Gastrocnemius medialis (tissue), 4 donors: ENCODE measurements around the gene CHI3L1. TPM values are rescaled to one million over a fixed set of nuclear protein-coding genes. Genes with fewer than 3 reads are reported as not detected.

Source experiments
- ATAC-seq, 2 donors: fragments of 150-250 bp; one replicate each; pipeline ENCODE4 v1.9.1; 2016
- DNase-seq, 2 donors: peaks; one replicate each; pipeline ENCODE4 v3.0.0-alpha.2; 2019
- H3K27ac ChIP-seq, 4 donors: fragments of 200-600 bp; sonication (generic); 1 replicate in 1 of 4; 2 replicates in 3 of 4; pipeline ENCODE4 v1.5.1; 2016 to 2018; ENCODE audit warnings: mild to moderate bottlenecking in 2 of 4, moderate library complexity in 1 of 4
- H3K27me3 ChIP-seq, 3 donors: fragments of 200-600 bp; sonication (generic) in 2 of 3; 1 replicate in 1 of 3; 2 replicates in 2 of 3; pipeline versions ENCODE4 v1.5.1 to v1.6.0; 2016 to 2019; ENCODE audit warnings: mild to moderate bottlenecking in 1 of 3, moderate library complexity in 1 of 3
- H3K36me3 ChIP-seq, 2 donors: fragments of 200-600 bp; sonication (generic) in 1 of 2; one replicate each; pipeline ENCODE4 v1.5.1; 2017 to 2018
- H3K4me1 ChIP-seq, 2 donors: fragments of 200-600 bp; sonication (generic) in 1 of 2; one replicate each; pipeline ENCODE4 v1.5.1; 2016 to 2017; ENCODE audit warnings: mild to moderate bottlenecking in 2 of 2
- H3K4me3 ChIP-seq, 4 donors: fragments of 200-600 bp; sonication (generic) in 3 of 4; 1 replicate in 1 of 4; 2 replicates in 3 of 4; pipeline ENCODE4 v1.5.1; 2016 to 2019; ENCODE audit warnings: mild to moderate bottlenecking in 2 of 4
- H3K9me3 ChIP-seq, 3 donors: fragments of 200-600 bp; sonication (generic) in 2 of 3; 1 replicate in 1 of 3; 2 replicates in 2 of 3; pipeline ENCODE4 v1.5.1; 2016 to 2019
- POLR2A ChIP-seq, 2 donors: fragments of 450-650 bp; IDR thresholded peaks; one replicate each; pipeline ENCODE4 v1.6.1; 2017; ENCODE audit warnings: antibody characterized with exemption in 2 of 2, mild to moderate bottlenecking in 2 of 2, moderate library complexity in 2 of 2
- in situ Hi-C, 4 donors: fragments of 200-750 bp; cut with MboI; loops; one replicate each; pipeline versions ENCODE4 v1.15.0 to v1.8.0; 2017; ENCODE audit warnings: low sequenced_read_pairs in 4 of 4
- intact Hi-C: fragments of 100-400 bp; cut with DNase I; formaldehyde crosslinking; loops from one replicate; pipeline ENCODE4 v1.15.1; 2023; ENCODE audit warnings: low total_unique reads
- total RNA-seq, 4 donors: library from RNA; depleted of rRNA; stranded (reverse); fragments of >200 nt; gene quantifications; one replicate each; pipeline versions ENCODE4 v1.1.0 to v1.2.3, GENCODE V29; 2016
- TF ChIP-seq, protein P1 (sequence below), 5 experiments: fragments of 450-650 bp in 3 of 5; fragments of 200-600 bp in 2 of 5; sonication (generic) in 2 of 5; IDR thresholded peaks in 4 of 5; conservative IDR thresholded peaks in 1 of 5; 1 replicate in 4 of 5; 2 replicates in 1 of 5; pipeline ENCODE4 v1.5.1; 2016 to 2019; ENCODE audit warnings: antibody characterized with exemption in 5 of 5, mild to moderate bottlenecking in 3 of 5, moderate library complexity in 3 of 5

CHI3L1 gene
- total RNA-seq, 4 donors from 2014 or later, result 4.0 to 19.7 (median 9.9) TPM

DNA sequence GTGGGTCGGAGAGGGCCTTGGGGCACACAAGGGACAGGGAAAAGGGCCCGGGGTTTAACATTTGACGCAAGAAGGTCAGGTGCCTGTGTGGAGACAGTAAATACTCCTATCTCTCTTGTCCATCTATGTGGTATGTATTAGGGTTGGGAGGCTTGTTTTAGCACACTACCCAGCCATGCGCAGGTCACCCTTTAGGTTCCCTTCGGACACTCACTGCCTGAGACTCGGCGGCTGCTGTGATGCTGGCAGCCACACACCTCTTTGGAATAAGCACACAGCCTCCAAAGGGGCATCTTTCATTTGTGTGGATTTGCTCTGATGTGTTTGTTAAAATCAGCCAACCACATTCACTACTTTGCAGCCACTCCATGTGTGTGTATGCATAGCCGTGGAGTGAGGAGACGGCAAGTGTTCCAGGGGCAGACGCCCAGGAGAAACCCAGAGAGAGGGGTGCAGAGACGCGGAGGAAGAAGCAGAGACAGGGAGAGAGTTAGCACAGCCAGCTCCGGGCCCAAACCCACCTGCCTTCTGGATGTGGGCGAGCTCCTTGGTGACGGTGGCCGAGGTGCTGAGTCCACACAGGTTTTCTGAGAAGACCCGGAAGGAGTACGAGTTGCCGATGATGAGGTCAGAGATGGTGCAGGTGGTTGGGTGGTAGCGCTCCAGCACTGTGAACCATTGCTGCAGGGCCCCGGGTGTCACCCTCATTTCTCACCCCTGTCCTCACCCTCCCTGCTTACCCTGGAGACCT, 16.6 kb downstream of the CHI3L1 start:
- Histone ChIP-seq H3K27ac (no peak overlapping the region), H3K36me3 (no peaks in the 10 kb centered on the region), H3K4me1 (peaks cover 14 to 24% of the 10 kb centered on the region in 2 donors), H3K9me3 (no peaks in the 10 kb centered on the region), H3K4me3 (no peak overlapping the region), H3K27me3 (no peaks in the 10 kb centered on the region)
- DNase-seq (no peak), ATAC-seq (no peak)
- TF ChIP-seq, protein P1, sequence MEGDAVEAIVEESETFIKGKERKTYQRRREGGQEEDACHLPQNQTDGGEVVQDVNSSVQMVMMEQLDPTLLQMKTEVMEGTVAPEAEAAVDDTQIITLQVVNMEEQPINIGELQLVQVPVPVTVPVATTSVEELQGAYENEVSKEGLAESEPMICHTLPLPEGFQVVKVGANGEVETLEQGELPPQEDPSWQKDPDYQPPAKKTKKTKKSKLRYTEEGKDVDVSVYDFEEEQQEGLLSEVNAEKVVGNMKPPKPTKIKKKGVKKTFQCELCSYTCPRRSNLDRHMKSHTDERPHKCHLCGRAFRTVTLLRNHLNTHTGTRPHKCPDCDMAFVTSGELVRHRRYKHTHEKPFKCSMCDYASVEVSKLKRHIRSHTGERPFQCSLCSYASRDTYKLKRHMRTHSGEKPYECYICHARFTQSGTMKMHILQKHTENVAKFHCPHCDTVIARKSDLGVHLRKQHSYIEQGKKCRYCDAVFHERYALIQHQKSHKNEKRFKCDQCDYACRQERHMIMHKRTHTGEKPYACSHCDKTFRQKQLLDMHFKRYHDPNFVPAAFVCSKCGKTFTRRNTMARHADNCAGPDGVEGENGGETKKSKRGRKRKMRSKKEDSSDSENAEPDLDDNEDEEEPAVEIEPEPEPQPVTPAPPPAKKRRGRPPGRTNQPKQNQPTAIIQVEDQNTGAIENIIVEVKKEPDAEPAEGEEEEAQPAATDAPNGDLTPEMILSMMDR (IDR thresholded peaks at IDR 0.05 in 4 of 5, conservative IDR thresholded peaks at IDR 0.05 in 1 of 5), result no peak
- no peak for TF ChIP-seq POLR2A (IDR thresholded peaks at IDR 0.05)
- in situ Hi-C loops, result loop anchor here in 2 of 4 donors (5.0 to 10.0 kb wide), 3 partner anchors 45 to 135 kb away; no protein-coding TSS in a partner anchor
- intact Hi-C loops, result no loop called here

DNA sequence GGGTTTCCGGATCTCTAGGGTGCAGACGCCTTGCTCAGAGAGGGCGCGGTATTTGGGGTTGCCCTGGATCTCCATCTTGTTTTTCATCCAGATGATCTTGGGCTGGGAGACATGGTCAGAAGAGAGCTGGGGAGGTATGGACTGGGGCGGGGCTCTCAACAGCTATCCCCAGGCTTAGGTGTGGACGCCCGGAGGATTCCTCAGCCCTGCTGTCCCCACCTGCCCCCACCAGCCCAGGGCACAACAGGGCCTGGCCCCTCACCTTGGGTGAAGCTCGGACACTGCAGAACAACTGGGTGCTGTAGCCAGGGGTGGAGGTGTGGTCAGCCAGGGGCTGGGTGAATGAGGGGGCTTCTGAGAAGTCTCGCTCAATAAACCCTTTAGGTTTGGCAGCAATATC, 17.5 kb downstream of the CHI3L1 start:
- Histone ChIP-seq H3K4me3 (no peak overlapping the region), H3K4me1 (peaks cover 14 to 19% of the 10 kb centered on the region in 2 donors), H3K27ac (no peak overlapping the region), H3K9me3 (no peaks in the 10 kb centered on the region), H3K27me3 (no peaks in the 10 kb centered on the region), H3K36me3 (no peaks in the 10 kb centered on the region)
- ATAC-seq, result no peak
- no peak for DNase-seq
- in situ Hi-C loops (loop anchor here in 1 of 4 donors (10.0 kb wide), 1 partner anchor 46 kb away; no protein-coding TSS in a partner anchor), intact Hi-C loops (no loop called here)
- TF ChIP-seq, protein P1 (IDR thresholded peaks at IDR 0.05 in 4 of 5, conservative IDR thresholded peaks at IDR 0.05 in 1 of 5), result no peak
- TF ChIP-seq POLR2A (IDR thresholded peaks at IDR 0.05), result no peak

DNA sequence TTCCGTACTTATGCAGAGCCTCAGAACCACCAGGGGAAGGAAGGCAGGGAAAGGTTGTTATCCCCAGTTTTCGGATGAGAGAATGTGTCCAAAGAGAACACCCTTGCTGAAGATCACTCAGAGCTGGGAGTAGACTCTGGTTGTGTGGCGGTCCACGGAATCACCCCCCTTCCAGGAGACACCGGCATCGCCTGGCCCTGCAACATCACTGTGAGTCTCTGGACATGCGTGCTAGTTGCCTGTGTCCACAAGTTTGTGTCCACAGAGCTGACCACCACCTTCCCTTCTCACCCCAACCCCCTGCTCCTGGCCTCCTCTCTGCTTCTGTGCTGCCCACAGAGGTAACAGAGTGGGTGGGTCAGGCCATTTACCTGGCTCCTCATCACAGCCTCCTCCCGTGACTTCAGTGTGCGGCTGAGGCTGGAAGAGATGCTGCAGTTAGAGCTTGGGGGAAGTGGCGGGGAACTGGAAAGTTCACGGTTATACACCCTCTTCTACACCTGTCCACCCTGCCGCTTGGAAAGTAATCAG, 18.2 kb downstream of the CHI3L1 start:
- H3K9me3 ChIP-seq, result no peaks in the 10 kb centered on the region
- H3K27ac ChIP-seq, result no peak overlapping the region
- H3K36me3 ChIP-seq, result no peaks in the 10 kb centered on the region
- no peaks in the 10 kb centered on the region for H3K27me3 ChIP-seq
- in situ Hi-C loops (loop anchor here in 1 of 4 donors (10.0 kb wide), 1 partner anchor 46 kb away; no protein-coding TSS in a partner anchor), intact Hi-C loops (no loop called here)
- no peak for TF ChIP-seq POLR2A (IDR thresholded peaks at IDR 0.05)
- TF ChIP-seq, protein P1 (IDR thresholded peaks at IDR 0.05 in 4 of 5, conservative IDR thresholded peaks at IDR 0.05 in 1 of 5), result no peak
- no peak overlapping the region for H3K4me3 ChIP-seq
- DNase-seq (no peak), ATAC-seq (no peak)
- H3K4me1 ChIP-seq, result peaks cover 10 to 12% of the 10 kb centered on the region in 2 donors

DNA sequence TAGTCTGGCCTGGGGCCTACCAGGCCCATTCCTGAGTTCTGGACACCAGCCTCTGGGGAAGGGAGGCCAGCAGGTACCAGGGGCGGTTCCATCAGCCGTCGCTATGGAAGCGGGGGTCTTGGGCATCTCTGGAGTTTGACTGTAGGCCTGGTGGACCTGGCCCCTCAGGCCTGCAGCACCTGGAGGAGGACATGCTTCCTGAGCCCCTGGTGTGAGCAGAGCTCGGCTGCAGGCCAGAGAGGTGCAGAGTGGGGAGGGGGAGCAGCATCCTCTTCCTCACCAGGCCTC, 18.6 kb downstream of the CHI3L1 start:
- in situ Hi-C loops, result loop anchor here in 1 of 4 donors (10.0 kb wide), 1 partner anchor 47 kb away; no protein-coding TSS in a partner anchor
- DNase-seq, result no peak

More for the DNA sequence above, 18.6 kb downstream of the CHI3L1 start:
- no peaks in the 10 kb centered on the region for H3K9me3 ChIP-seq
- peaks cover 5 to 7% of the 10 kb centered on the region in 2 donors for H3K4me1 ChIP-seq
- intact Hi-C loops, result no loop called here
- no peak for ATAC-seq
- H3K36me3 ChIP-seq, result no peaks in the 10 kb centered on the region
- H3K27ac ChIP-seq, result no peak overlapping the region
- no peak for TF ChIP-seq POLR2A (IDR thresholded peaks at IDR 0.05)
- TF ChIP-seq, protein P1 (IDR thresholded peaks at IDR 0.05 in 4 of 5, conservative IDR thresholded peaks at IDR 0.05 in 1 of 5), result no peak
- peaks cover 0 to 2% (median 0%) of the 10 kb centered on the region in 3 donors for H3K27me3 ChIP-seq
- H3K4me3 ChIP-seq, result no peak overlapping the region
